NCI-H2107 treated with DMSO at 0.1 percent for 48 hours (cell line): ENCODE data around the gene HELZ2.
A peak's percentile ranks its signal among the peaks of the same experiment; 100 is the strongest.
"Not testable (repeated sequence)": the region's sequence is repeated elsewhere in the genome, so short reads cannot be mapped to it uniquely, and the experiment has no call there.

Experiments
- DNase-seq: peaks from one replicate; lab custom pipeline; 2025; ENCODE audit not compliant: unreplicated experiment; lab: John Stamatoyannopoulos, UW

HELZ2 gene

GRCh38 chr20:63574156-63574828 lies at the start of gene HELZ2:
Gene HELZ2 (minus strand): TSS chr20:63574239. CDS start chr20:63572385, 1,854 bp downstream.
- DNase-seq: peak; percentile 25

- DNase-seq: no peak
Observed at GRCh38 chr20:63622732-63623131, 48.7 kb upstream of the HELZ2 start.

GRCh38 chr20:63622096-63622495 lies 48.1 kb upstream of the HELZ2 start:
- DNase-seq: no peak

GRCh38 chr20:63620991-63621390 lies 47.0 kb upstream of the HELZ2 start:
- DNase-seq: no peak

- no peak for DNase-seq
Observed at GRCh38 chr20:63619505-63619904, 45.5 kb upstream of the HELZ2 start.

- no peak for DNase-seq
Observed at GRCh38 chr20:63619086-63619485, 45.0 kb upstream of the HELZ2 start.

GRCh38 chr20:63618291-63618980 lies 44.4 kb upstream of the HELZ2 start:
- DNase-seq: no peak

GRCh38 chr20:63617876-63618265 lies 43.8 kb upstream of the HELZ2 start:
- no peak for DNase-seq

- DNase-seq: no peak
Observed at GRCh38 chr20:63617092-63617875, 43.2 kb upstream of the HELZ2 start.

- DNase-seq: not testable (repeated sequence)
Observed at GRCh38 chr20:63613863-63614594, 40.0 kb upstream of the HELZ2 start.

GRCh38 chr20:63612276-63612931 lies 38.4 kb upstream of the HELZ2 start:
- DNase-seq: no peak

- no peak for DNase-seq
Observed at GRCh38 chr20:63611646-63612045, 37.6 kb upstream of the HELZ2 start.

- no peak for DNase-seq
Observed at GRCh38 chr20:63610581-63611435, 36.8 kb upstream of the HELZ2 start.

GRCh38 chr20:63606686-63607085 lies 32.6 kb upstream of the HELZ2 start:
- DNase-seq: no peak

GRCh38 chr20:63602321-63602720 lies 28.3 kb upstream of the HELZ2 start:
- DNase-seq: no peak

- not testable (repeated sequence) for DNase-seq
Observed at GRCh38 chr20:63601679-63602078, 27.6 kb upstream of the HELZ2 start.

GRCh38 chr20:63599396-63600050 lies 25.5 kb upstream of the HELZ2 start:
- DNase-seq: no peak

GRCh38 chr20:63598479-63599395 lies 24.7 kb upstream of the HELZ2 start:
- no peak for DNase-seq
